HTERT RPE-1 (cell line): ENCODE data around the gene EVL.

Source experiments
- in situ Hi-C: fragments of 300-500 bp; cut with MboI; formaldehyde crosslinking; loops from 4 replicates; pipeline ENCODE4 v1.14.3; 2020; ENCODE audit warnings: low sequenced_read_pairs

The EVL gene

DNA sequence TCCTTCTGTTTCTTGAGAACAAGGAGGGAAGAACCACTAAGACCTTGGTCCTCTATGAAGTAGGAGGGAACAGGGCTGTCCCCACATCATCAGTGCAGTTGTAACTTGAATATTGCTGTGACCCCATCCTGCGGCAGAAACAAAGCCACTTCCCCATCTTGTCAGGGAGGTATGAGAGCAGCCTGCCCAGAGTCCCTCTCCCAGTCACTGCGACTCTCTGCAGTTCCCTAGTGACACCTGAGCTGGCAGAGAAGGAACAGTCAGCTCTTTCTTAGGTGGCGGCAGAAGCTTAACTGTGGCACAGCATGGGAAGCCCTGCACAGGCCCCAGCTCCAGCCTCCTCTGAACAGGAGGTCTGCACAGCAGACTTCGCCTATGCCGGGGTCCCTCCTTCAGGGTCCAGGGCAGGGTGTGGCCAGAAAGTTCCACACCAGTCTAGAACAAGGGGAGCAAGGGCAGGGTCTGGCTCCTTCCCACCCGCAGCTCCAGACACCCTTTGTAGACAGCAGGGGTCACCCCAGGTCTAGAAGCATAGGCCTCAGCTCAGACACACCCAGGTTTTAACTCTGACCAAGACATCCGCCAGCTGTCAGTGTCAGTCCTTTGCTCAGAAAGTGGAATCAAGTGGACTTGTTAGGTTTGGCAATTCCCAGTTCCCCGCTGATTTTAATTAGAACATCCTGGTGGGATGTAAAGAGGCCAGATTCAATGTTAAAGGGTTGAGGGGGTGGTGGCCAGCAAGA lies 57.4 kb downstream of the EVL start:
- in situ Hi-C loops: no loop called here

DNA sequence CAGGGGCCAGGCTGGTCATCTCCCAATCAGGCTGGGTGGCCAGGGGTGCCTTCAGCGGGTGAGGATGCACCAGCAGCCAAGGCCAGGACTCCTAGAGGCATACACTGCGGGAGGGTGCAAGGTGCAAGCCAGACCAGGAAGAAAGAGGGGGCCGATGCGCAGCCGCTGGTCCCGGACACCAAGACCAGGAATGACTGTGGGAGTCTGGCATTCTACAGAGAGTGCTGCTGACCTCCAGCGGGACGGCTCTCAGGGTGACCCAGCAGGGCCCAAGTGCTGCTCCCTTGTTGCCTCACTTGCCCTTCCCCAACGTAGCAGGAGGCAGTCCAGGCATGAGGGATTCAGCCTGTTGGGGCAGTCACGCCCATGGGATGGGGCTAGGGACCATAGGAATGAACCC lies 58.4 kb downstream of the EVL start:
- in situ Hi-C loops: no loop called here

DNA sequence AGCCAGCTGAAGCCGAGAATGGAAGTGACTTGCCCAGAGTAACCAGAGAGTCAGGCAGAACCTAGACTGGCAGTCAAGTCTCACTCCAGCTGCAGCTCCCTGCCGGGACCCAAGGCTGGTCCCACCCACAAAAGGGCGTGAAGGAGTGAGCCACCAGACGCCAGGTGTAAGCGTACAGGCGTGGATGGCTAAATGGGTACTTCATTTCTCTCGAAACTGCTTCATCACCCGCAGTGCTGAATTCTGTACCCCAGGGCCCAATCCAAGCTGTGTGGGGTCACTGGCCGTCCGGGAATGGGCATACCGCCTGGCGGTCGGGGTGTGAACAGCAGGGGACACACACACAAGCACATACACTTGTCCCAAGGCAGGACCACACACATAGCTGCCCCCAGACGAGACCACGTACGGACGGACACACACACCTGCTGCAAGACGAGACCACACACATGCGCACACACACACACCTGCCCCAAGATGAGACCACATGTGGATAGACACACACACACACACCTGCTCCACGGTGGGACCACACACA lies 59.4 kb downstream of the EVL start:
- in situ Hi-C loops: no loop called here

DNA sequence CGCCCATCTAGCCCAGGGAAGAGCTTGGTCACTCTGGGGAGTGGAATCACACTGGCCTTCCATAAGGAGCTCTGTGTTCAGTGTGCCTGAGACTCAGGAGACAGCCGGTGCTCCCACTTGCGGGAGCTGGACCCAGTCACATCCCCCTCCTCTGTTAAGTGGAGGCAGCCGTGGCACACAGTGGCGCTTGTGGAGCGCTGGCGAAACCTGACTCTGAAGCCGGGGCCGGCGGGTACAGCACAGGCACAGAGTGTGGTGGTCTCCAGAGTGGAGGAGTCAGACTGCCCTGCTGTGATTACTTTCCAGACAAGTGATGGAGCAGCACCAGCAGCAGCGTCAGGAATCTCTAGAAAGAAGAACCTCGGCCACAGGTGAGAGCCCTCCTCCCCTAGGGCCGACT lies 61.2 kb downstream of the EVL start:
- in situ Hi-C loops: no loop called here

DNA sequence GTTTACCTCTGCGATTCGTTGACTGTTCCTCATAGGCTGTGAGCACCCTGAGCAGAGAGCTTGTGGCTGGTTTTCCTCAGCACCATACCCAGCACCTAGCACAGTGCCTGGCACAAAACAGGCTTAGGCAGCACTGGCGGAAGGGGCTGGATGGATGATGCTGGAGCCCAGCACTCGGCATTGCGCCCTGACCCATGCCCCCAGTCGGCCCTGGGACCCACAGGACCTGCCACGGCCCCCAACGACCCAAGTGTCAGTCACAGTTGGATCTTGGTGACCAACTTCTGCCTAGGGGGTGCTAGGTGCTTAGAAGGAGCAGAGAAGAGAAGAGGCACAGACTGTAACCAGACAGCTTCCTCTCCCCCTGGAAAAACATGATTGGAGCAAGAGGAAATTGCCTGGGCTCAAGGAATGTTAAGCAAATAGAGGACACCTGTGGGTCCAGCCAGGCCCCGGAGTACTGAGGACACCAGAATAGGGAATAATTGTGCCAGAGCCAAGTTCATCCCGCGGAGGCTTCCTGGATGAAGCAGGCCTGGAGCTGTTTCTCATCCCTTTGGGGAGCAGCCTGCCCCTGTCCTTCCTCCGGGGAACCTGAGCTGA lies 62.7 kb downstream of the EVL start:
- in situ Hi-C loops: no loop called here

DNA sequence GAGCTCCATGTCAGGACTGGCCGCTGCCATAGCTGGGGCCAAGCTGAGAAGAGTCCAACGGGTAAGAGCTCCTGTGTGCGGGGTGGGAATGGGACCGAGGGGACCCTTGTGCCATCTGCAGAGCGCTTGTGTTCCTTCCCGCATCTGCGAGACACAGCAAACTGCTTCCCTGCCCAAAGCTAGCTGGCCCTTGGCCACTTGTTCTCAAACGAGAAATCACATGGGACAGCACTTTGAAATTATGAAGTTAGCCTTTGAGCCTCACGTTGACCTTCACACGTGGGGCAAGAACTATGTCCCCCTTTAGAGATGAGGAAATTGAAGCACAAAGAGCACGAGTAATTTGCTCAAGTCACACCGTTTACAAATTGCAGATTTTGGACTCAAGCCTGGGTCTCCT lies 63.5 kb downstream of the EVL start:
- in situ Hi-C loops: no loop called here

DNA sequence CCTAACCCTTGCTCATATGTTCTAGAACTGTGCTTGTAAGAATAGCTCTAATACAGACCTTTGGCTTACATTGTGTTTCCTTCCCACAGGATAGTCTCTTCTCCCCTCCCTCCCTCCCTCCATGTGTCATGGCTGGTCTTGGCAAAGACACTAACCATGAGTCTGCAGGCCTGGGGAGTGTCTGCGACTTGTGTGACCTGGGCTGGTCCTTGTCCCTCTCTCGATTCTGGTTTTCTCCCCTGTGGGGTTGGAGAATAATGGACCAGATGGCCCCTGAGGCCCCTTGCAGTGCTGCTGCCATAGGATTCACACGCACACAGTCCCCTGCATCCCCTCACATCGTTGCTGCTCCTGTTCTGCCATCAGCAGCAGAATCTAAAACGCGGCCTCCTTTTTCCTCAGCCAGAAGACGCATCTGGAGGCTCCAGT lies 64.0 kb downstream of the EVL start:
- in situ Hi-C loops: no loop called here

DNA sequence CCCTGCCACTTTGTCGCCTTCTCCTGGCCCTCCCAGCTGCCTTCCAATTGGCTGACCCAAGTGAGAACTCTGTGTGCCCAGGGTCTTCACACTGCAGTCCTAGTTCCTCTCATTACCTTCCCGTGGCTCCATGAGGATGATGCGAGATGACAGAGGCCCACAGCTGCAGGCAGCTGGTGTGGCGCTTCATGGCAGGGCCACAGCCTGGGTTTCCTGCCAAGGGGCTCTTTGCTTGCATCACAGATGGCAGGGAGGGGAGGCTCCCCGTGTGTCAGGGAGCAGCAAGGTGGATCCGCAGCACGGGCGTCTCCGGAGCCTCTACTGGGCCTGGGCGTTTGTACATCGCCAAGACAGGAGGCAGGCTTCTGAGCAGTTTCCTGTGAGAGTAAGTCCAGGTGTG lies 65.3 kb downstream of the EVL start:
- in situ Hi-C loops: no loop called here

DNA sequence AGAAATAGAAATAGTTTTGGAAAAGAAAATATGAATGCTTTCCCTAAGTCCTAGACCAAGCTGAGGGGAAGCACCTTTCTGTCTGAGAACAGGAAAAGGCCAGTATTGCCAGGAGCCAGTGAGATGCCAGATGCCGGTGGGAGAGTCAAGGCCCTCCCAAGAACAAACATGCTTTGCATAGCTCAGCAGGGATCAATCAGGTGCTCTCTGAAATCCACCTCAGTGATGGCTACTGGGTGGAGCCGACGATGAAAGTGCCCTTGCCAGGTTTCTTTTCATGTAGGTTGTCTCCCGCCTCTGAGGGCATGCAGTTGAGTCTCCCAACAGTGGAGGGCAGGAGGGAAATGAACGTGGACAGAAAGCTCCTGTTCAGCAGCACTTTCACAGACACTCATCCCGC lies 66.0 kb downstream of the EVL start:
- in situ Hi-C loops: no loop called here

DNA sequence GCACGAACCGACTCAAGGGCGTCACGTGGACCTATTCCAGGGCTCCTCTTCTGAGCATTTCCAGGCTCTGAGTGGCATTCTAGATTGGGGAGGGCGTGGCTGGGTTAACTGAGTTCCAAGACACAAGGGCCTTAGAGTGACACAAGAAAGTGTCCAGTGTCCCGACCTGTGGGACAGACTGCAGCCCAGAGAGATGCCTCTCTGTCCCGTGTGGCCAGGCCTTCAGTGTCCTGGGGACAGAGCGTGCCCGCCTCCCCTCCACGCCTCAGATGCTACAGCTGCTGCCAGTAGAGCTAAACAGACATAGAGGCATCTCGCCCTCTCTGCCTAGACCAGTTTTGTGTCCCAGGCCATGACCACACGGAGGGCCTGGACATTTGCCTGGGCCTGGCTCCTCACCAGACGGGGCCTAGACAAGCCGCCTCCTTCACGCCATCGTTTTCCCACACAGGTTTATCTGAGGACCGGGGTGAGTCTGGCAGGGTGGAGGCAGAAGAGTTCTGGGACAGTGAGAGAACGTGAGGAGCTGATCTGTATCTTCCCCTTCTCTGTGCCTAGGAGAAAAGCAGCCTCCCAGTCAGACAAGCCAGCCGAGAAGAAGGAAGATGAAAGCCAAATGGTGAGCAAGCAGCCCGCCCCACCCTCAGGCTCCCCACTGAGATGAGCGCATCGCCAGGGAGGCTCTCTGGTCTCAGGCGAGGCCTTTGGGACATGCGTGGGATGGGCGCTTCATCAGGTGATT lies 67.1 kb downstream of the EVL start:
- in situ Hi-C loops: no loop called here

DNA sequence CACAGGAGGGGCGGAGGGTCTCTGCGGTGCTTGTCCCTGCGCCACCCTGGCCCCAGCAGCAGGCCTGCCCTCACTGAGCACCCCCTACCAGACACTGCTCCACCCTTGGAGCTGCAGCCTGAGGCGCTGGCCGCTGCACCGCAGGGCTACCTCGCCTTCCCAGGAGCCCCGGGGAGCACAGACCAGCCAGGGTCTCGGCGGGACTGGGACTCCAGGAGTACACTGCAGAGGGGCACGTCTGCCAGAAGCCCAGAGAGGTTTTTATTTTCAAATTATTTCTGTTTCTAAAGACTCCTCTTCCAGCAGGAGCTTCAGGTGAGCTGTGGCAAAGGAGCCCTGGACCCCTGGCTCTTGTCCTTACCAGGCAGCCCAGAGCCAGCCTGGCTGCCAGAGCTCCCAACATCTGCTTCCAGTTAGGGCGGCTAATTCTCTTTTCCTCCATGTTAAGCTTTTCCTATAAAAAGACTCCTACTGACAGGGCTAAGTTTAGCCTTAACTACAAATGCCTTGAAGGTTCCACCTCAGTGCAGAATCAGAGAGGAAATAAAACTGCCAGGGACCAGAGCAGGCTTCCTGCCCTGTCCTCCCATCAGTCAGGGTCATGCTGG lies 67.8 kb downstream of the EVL start:
- in situ Hi-C loops: no loop called here

DNA sequence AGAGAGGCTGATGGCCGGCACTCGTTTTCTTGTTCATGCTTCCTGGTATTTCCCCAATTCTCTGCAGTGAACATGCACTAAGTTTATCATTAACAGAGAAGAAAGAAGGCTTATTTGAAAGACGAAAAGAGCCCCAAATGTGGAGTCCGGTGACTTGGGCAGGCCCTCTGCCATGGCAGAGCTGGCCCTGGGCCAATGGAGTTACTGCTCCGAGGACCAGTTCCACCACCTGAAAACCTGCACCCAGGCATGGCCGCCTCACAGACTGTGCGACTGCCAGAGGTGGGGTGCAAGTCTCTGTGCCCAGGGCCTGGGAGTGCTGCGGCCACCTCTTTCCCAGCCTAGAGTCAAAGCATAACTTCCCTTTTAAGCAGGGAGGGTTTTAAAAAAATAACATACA lies 69.4 kb downstream of the EVL start:
- in situ Hi-C loops: no loop called here

DNA sequence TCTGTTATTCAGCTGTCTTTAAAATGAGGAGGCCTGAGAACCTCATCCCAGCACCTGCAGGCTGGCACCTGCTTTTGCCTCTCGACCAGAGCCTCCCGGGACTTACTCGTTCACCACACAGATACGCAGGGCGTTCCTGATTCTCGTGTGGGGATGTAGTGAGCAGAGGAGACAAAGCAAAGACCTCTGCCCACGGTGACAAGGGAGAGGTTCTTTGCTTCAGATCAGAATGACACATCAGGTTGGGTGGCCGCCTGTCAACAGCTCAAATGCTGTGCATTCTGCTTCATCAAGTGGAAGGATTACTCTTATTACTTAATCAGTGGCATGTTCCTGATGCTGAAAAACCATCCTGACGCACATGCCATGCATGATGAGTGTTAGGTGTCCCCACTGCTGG lies 69.9 kb downstream of the EVL start:
- in situ Hi-C loops: no loop called here

DNA sequence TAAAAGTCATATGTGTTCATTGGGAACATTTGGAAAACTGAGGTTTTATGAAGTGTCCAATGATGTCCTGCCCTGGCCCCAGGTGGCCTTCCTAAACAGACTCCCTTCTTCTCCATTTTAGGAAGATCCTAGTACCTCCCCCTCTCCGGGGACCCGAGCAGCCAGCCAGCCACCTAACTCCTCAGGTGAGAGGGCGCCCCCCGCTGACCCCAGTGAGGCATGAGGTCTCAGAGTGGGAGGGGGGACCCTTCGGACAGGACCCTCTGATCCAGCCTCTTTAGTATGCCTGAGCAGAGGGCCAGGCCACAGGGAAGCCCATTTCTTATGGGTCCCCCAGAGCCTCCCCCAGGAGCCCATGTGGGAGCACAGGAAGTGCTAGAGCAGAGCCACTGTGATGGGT lies 70.6 kb downstream of the EVL start:
- in situ Hi-C loops: no loop called here

DNA sequence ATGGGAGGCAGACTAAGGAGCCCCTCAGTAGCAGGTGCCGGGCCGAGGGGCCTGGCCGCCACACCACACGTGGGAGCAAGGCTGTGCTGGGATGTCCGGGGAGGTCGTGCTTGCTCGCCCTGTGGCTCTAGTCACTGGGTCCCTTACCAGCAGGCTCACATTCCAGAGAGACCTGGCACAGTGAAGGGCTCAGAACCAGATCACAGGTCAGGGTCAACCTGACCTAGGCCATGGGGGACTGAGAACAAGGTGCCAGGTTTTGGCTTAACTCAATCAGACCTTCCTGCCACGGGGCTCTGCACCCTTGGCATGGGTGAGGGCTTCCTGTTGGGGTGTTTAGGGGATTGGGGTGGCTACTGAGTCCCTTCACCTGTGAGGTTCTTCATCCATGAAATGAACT lies 72.0 kb downstream of the EVL start:
- in situ Hi-C loops: no loop called here

DNA sequence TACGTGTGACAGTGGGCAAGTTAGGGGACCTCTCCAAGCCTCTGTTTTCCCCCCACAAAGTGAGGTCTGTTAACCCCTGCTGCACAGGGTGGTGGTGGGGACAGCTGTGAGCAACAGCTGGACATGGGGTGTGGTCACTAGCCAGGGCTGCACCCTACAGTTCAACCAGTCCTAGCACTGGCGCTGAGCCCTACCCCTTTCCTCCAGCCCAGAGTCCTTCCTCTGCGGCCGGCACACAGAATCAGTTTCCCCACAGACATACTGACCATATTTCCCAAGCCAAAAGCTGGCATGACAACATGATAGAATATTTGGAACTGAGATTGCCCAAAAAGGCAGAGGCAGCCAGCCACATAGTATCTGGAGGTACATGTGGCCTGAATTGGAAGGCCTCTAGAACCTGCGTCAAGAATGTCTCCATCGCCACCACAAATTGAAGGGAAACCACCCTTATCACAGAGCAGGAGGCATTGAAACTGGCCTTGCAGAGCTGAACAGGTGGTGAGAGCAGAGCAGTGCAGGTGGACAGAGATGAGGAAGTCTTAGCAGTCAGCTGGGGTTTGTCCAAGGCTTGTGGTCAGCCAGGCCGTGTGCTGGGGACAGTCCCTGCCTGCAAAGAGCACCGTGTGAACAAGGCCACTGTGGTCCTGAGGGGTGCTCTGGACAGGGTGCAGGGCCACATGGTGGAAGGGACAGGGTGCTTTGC lies 73.0 kb downstream of the EVL start:
- in situ Hi-C loops: no loop called here

DNA sequence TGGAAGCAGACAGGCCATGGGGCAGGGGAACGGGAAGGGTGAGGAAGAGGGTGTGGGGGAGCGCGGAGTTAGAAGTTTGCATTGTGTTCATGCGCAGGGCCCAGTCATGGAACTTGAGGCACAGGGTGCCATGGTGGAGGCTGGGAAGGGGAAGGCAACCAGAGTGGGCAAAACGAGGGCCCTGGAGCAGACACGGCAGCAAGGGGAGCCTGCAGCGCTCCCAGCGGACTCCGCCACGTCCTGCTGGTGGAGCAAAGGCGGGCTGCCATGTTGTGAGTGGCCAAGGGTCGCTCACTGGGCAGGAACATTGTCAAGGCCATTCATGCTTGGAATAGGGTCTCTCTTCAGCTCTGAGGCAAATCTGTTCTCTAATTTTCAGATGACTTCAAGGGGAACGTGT lies 73.7 kb downstream of the EVL start:
- in situ Hi-C loops: no loop called here

DNA sequence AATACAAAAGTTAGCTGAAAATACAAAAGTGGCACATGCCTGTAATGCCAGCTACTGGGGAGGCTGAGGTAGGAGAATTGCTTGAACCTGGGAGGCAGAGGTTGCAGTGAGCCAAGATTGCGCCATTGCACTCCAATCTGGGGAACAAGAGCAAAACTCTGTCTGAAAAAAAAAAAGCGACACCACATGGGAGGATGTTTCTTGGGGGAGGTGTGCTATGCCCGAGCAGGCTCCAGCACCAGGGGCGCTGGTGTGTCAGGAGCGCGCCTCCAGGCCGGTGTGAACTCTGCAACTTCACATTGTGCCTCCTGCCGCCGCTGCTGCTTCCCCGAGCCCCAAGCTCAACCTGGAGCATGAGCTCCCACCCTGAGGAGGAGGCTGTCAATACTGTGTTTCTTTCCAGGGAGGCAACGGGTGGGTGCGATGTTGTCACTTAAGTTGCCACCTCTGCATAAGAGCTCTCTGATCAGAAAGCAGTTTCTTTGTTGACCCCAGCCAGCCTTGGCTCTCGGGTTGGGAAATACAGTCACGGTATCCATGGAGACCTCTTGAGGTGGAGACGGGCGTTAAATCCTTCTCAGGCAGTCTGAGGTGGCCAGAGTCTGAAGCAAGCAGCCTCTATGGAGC lies 75.3 kb downstream of the EVL start:
- in situ Hi-C loops: no loop called here

DNA sequence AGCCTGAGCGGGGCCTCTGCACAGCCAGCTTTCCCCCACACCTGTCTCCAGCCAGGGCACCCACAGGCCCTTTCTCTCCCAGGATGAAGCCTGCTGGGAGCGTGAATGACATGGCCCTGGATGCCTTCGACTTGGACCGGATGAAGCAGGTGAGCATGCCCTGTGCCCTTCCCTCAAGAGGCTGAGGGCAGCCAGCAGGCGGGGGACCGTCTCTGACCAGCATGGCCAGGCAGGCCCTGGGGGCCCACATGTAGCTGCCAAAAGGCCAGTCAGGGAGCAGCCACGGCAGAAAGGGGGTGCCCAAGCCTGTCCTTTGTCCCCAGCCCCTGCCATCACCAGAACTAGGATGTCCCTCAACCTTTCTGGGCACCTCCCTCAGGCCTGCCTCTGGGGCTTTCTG lies 75.9 kb downstream of the EVL start:
- in situ Hi-C loops: no loop called here
